GM18868 (cell line): ENCODE results near the gene PFN2.
"Not testable (repeated sequence)": the region's sequence is repeated elsewhere in the genome, so short reads cannot be mapped to it uniquely, and the experiment has no call there.

Source experiments
- ATAC-seq: cut with Tn5 transposase; IDR thresholded peaks from one replicate; pipeline ENCODE4 v1.9.1; 2021; ENCODE audit warnings: mild to moderate bottlenecking, moderate library complexity; ENCODE audit not compliant: unreplicated experiment

PFN2 gene

DNA sequence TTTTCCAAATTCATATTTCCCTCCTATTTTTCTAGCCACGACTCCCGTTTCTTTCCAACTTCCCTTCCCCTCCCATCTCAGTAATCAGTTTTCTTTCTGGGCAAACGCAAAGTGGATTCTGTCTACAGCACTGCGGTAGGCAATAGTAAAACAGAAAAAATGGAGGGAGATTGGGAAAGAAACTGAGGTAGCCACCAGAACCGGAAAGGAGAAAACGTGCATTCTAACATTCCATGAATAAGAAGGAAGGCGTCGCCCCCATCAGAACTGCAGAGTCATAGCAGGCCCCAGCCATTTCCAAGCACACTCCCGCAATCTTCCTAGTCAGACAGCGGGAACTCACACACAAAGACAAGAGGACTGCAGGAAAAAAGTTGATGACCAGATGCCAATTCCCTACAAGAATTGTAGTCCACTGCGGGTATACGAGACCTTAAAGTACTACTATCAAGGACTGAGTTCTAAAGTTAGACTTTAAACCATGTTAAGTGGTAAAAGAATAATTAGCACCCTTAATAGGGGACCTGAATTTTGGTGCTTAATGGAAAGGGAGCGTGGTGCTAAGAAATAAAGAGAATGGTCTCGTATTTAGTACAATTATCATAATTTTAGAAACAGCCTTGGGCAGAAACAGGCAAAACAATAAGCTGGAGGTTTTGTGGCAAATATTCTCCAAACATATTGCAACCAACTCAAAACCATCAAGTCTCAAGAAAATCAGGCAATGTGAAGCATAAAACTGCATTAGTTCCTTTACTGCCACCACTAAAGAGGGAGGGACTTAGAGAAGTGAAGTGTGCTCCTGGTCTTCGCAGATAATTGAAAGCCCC lies 1.4 kb downstream of the PFN2 start:
- no peak for ATAC-seq

GRCh38 chr3:149968216-149968615 lies 2.5 kb downstream of the PFN2 start:
- no peak for ATAC-seq

- no peak for ATAC-seq
Measured at GRCh38 chr3:149967086-149967685, 3.5 kb downstream of the PFN2 start.

- no peak for ATAC-seq
Measured at GRCh38 chr3:149965278-149965677, 5.4 kb downstream of the PFN2 start.

DNA sequence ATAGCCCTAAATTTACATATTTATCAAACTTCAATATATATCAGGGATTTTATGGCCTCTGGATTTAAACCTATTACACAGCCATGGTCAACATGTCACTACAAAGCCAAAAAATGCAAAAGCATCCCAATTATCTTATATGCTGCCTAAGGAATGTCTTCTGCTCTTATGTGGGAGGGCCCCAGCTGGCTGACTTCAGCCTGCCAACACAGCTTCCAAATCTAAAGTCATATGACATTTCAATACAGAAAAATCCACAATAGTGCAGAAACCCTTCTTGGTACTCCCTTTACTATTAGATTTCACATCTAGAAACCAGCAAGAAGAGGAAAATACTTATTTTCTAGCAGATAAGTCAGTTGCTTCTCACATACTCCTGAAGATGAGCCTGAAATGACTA lies 6.4 kb downstream of the PFN2 start:
- no peak for ATAC-seq

DNA sequence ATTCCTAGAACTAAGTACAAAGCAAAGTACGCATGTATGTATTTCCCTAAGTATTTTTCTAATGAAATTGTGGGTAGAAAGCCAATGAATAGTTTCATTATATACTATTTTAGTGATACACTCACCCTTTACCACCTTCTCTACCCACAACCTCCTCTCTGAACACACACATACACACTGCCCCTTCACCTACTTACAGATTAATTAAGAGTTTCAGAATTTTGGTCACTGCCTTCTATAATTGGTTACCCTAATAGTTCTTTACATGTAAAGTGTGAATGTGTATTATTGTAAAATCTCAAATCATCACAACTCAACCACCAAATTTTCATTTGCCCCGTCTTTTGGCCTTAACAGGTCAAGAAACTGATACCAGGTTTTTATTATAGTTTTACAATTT lies 7.2 kb downstream of the PFN2 start:
- no peak for ATAC-seq

DNA sequence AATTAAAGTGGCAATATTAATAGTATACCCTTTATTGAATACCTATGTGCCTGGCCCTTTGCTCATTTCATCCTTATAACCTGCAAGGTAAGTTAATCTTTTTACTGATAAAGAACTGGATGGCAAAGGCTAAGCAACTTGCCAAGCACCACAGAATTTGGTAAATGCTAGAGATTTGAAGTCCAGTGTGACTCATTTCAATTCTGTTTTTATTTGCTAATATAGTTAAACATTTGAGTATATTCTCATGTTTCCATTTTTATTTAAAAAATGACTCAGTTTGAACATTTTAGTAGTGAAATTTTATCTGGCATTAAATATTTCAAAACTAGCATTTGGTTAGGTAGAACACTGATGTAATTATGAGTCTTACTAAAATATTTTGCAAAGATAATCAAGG lies 11.3 kb downstream of the PFN2 start:
- no peak for ATAC-seq

- ATAC-seq: no peak
Measured at GRCh38 chr3:149958171-149958796, 12.4 kb downstream of the PFN2 start.

GRCh38 chr3:149957361-149958125 lies 13.2 kb downstream of the PFN2 start:
- ATAC-seq: no peak

GRCh38 chr3:149955449-149955848 lies 15.2 kb downstream of the PFN2 start:
- ATAC-seq: no peak

DNA sequence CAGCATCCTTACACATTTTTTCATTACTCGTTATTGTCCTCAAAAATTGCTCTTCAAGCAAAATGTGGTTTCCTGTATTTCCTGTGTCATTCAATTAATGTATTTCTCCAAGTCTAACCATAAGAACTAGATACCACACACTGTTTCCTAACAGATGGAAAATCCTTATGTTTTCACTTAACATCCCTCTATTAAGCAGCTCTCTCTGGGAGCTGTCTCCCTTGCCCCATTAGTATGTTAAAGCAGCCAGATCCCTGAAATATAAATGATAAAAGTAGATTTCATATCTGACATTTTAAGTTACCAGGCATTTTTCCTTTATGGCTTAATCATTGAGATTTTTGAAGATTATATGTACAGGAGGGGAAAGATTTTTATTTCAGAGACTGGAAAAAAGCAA lies 15.9 kb downstream of the PFN2 start:
- no peak for ATAC-seq

GRCh38 chr3:149949181-149949580 lies 21.5 kb downstream of the PFN2 start:
- ATAC-seq: no peak

- ATAC-seq: no peak
Measured at GRCh38 chr3:149947231-149947630, 23.5 kb downstream of the PFN2 start.

DNA sequence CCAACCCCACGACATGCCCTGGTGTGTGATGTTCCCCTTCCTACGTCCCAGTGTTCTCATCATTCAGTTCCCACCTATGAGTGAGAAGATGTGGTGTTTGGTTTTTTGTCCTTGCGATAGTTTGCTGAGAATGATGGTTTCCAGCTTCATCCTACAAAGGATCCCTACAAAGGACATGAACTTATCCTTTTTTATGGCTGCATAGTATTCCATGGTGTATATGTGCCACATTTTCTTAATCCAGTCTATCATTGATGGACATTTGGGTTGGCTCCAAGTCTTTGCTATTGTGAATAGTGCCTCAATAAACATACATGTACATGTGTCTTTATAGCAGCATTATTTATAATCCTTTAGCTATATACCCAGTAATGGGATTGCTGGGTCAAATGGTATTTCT lies 26.7 kb downstream of the PFN2 start:
- ATAC-seq: not testable (repeated sequence)

DNA sequence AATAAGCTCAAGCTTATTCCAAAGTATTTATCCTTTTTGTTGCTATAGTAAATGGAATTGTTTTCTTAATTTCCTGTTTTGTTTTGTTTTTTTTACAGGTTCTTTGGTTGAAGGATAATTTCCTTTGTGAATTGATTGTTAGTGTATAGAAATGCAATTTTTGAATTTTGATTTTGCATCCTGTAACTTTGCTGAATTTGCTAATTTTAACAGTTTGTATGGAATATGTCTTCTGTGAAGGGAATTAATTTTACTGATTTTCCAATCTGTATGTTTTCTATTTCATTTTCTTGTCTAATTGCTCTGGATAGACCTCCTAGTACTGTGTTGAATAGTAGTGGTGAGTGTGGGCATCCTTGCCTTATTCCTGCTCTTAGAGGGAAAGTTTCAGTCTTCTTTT lies 28.3 kb downstream of the PFN2 start:
- no peak for ATAC-seq

DNA sequence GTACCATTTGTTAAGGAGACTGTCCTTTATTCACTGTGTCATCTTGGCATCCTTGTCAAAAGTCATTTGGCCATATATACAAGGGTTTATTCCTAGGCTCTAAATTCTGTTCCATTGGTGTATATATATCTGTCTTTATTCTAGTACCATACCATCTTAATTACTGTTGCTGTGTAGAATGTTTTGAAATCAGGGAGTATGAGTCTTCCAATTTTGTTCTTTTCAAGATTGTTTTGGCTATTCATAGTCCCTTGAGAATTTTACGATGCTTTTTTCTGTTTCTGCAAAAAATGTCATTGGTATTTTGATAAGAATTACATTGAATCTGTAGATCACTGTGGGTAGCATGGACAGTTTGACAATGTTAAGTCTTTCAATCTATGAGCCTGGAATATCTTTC lies 28.7 kb downstream of the PFN2 start:
- ATAC-seq: no peak

DNA sequence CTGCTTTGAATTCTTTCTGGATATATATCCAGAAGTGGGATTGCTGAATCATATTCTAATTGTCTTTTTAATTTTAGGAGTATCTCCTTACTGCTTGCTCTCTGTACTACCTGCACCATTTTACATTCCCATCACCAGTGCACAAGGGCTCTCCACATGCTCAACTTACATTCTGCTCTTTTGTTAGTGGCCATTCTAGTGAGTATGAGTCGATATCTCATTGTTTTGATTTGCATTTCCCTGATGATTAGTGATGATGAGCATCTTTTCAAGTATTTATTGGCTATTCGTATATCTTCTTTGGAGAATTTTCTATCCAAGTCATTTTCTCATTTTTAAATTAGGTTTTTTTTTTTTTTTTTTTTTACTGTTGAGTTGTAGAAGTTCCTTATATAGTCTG lies 29.5 kb downstream of the PFN2 start:
- ATAC-seq: no peak

- ATAC-seq: not testable (repeated sequence)
Measured at GRCh38 chr3:149938392-149939055, 32.2 kb downstream of the PFN2 start.

- ATAC-seq: peak; percentile 79
Measured at GRCh38 chr3:149936812-149937230, 33.9 kb downstream of the PFN2 start.

- no peak for ATAC-seq
Measured at GRCh38 chr3:149934524-149934923, 36.2 kb downstream of the PFN2 start.

GRCh38 chr3:149933858-149934257 lies 36.8 kb downstream of the PFN2 start:
- ATAC-seq: no peak
